Measurements from ENCODE around the gene SYT17.

SYT17 gene

DNA sequence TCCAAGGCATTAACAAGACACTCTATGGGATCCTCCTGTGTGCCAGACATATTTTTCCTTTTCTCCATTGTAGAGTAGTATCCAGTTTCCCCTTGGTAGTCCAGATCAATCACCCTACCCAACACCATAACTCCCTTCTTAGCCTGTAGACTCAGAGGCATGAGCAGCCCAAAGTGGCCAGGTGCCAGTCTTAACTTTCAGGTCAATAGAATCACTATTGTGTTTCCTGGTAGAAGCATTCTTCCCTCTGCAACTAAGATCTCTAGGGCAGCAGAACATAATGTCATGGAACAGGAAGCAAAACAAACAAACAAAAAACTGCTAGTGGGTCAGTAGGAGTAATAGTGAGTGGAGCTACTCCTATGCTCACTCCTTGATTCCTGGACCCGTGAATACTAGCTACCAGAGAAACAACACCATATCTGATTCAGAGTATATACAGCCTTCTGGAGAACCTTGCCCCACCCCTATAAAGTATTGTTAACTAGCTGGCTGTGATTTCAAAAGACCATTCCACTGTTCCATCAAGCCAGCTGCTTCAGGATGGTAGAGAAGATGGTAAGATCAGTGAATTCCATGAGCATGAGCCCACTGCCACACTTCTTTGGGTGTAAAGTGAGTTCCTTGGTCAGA is 106.2 kb downstream of the SYT17 start:
- no peak for ATAC-seq
- TF ChIP-seq, protein P1, sequence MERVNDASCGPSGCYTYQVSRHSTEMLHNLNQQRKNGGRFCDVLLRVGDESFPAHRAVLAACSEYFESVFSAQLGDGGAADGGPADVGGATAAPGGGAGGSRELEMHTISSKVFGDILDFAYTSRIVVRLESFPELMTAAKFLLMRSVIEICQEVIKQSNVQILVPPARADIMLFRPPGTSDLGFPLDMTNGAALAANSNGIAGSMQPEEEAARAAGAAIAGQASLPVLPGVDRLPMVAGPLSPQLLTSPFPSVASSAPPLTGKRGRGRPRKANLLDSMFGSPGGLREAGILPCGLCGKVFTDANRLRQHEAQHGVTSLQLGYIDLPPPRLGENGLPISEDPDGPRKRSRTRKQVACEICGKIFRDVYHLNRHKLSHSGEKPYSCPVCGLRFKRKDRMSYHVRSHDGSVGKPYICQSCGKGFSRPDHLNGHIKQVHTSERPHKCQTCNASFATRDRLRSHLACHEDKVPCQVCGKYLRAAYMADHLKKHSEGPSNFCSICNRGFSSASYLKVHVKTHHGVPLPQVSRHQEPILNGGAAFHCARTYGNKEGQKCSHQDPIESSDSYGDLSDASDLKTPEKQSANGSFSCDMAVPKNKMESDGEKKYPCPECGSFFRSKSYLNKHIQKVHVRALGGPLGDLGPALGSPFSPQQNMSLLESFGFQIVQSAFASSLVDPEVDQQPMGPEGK (CRISPR knock-in tag; IDR thresholded peaks at IDR 0.05; ENCODE audit: borderline replicate concordance), result no peak
- no peak for TF ChIP-seq ZNF8 (CRISPR knock-in tag; IDR thresholded peaks at IDR 0.05)
- no peak for TF ChIP-seq ZNF565 (CRISPR knock-in tag; conservative IDR thresholded peaks at IDR 0.05; ENCODE audit: low read depth)
- TF ChIP-seq, protein P2, sequence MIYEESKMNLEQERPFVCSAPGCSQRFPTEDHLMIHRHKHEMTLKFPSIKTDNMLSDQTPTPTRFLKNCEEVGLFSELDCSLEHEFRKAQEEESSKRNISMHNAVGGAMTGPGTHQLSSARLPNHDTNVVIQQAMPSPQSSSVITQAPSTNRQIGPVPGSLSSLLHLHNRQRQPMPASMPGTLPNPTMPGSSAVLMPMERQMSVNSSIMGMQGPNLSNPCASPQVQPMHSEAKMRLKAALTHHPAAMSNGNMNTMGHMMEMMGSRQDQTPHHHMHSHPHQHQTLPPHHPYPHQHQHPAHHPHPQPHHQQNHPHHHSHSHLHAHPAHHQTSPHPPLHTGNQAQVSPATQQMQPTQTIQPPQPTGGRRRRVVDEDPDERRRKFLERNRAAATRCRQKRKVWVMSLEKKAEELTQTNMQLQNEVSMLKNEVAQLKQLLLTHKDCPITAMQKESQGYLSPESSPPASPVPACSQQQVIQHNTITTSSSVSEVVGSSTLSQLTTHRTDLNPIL (CRISPR knock-in tag; IDR thresholded peaks at IDR 0.05; ENCODE audit: low read depth), result no peak
- TF ChIP-seq PPARA (CRISPR knock-in tag; IDR thresholded peaks at IDR 0.05; ENCODE audit: borderline replicate concordance), result no peak
- no peak for TF ChIP-seq ZNF70 (CRISPR knock-in tag; IDR thresholded peaks at IDR 0.05)
- no peak for TF ChIP-seq ZFP30 (CRISPR knock-in tag; IDR thresholded peaks at IDR 0.05)
- no peak for TF ChIP-seq CSDC2 (CRISPR knock-in tag; IDR thresholded peaks at IDR 0.05)
- TF ChIP-seq TOX (CRISPR knock-in tag; IDR thresholded peaks at IDR 0.05; ENCODE audit: borderline replicate concordance), result no peak
- TF ChIP-seq, protein P3, sequence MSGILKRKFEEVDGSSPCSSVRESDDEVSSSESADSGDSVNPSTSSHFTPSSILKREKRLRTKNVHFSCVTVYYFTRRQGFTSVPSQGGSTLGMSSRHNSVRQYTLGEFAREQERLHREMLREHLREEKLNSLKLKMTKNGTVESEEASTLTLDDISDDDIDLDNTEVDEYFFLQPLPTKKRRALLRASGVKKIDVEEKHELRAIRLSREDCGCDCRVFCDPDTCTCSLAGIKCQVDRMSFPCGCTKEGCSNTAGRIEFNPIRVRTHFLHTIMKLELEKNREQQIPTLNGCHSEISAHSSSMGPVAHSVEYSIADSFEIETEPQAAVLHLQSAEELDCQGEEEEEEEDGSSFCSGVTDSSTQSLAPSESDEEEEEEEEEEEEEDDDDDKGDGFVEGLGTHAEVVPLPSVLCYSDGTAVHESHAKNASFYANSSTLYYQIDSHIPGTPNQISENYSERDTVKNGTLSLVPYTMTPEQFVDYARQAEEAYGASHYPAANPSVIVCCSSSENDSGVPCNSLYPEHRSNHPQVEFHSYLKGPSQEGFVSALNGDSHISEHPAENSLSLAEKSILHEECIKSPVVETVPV (CRISPR knock-in tag; IDR thresholded peaks at IDR 0.05), result no peak
- TF ChIP-seq RARB (CRISPR knock-in tag; IDR thresholded peaks at IDR 0.05), result no peak
- TF ChIP-seq, protein P4, sequence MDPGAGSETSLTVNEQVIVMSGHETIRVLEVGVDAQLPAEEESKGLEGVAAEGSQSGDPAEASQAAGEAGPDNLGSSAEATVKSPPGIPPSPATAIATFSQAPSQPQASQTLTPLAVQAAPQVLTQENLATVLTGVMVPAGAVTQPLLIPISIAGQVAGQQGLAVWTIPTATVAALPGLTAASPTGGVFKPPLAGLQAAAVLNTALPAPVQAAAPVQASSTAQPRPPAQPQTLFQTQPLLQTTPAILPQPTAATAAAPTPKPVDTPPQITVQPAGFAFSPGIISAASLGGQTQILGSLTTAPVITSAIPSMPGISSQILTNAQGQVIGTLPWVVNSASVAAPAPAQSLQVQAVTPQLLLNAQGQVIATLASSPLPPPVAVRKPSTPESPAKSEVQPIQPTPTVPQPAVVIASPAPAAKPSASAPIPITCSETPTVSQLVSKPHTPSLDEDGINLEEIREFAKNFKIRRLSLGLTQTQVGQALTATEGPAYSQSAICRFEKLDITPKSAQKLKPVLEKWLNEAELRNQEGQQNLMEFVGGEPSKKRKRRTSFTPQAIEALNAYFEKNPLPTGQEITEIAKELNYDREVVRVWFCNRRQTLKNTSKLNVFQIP (CRISPR knock-in tag; IDR thresholded peaks at IDR 0.05; ENCODE audit: borderline replicate concordance, low read depth), result no peak

DNA sequence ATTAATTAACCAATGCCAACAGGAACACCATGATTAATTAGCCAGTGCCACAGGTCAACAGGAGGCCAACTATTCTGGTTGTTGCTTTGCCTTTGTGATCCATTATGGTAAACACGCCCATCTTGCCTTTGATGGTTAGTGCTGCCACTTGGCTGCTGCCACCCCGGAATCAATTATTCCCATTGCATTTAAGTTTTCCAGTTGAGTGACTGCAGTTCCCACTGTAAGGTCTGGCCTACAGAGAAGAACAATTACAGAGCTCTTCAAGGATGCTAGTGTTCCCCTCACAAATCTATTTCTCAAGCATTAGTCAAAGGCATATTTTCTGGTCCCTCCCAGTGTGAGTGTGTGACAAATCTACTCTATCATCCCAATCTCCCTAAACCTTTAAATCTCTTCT is 110.4 kb downstream of the SYT17 start:
- TF ChIP-seq ZFP3 (CRISPR knock-in tag; IDR thresholded peaks at IDR 0.05) (no peak), ZNF565 (CRISPR knock-in tag; conservative IDR thresholded peaks at IDR 0.05; ENCODE audit: low read depth) (no peak), SNAI2 (CRISPR knock-in tag; IDR thresholded peaks at IDR 0.05) (no peak)
- TF ChIP-seq, protein P2 (CRISPR knock-in tag; IDR thresholded peaks at IDR 0.05; ENCODE audit: low read depth), result no peak
- TF ChIP-seq, protein P1 (CRISPR knock-in tag; IDR thresholded peaks at IDR 0.05; ENCODE audit: borderline replicate concordance), result no peak
- ATAC-seq, result no peak

DNA sequence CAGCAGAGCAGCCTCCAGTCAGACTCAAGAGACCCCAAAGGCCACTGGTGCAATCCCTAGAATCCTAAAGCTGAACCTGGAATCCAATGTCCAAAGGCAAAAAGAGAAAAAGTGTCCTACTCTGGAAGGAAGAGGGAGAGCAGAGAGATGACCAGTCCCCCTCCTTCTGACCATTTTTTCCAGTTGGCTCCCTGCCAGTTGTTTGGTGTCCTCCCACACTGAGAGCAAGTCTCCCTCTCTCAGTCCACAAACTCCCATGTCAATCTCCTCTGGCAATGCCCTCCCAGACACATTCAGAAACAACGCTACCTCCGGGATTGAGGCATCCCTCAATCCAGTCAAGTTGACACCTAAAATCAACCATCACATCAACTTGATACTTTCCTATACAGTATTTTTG is 113.2 kb downstream of the SYT17 start:
- no peak for ATAC-seq
- no peak for TF ChIP-seq ZFP3 (CRISPR knock-in tag; IDR thresholded peaks at IDR 0.05)
- TF ChIP-seq BACH2 (CRISPR knock-in tag; IDR thresholded peaks at IDR 0.05; ENCODE audit: borderline replicate concordance), result no peak
- no peak for TF ChIP-seq ESRRG (CRISPR knock-in tag; IDR thresholded peaks at IDR 0.05)
- TF ChIP-seq, protein P2 (CRISPR knock-in tag; IDR thresholded peaks at IDR 0.05; ENCODE audit: low read depth), result no peak
- TF ChIP-seq TOX (CRISPR knock-in tag; IDR thresholded peaks at IDR 0.05; ENCODE audit: borderline replicate concordance), result no peak
- TF ChIP-seq, protein P4 (CRISPR knock-in tag; IDR thresholded peaks at IDR 0.05; ENCODE audit: borderline replicate concordance, low read depth), result no peak
- TF ChIP-seq, protein P3 (CRISPR knock-in tag; IDR thresholded peaks at IDR 0.05), result no peak
- TF ChIP-seq PPARA (CRISPR knock-in tag; IDR thresholded peaks at IDR 0.05; ENCODE audit: borderline replicate concordance), result no peak
- TF ChIP-seq ZFP30 (CRISPR knock-in tag; IDR thresholded peaks at IDR 0.05), result no peak
- TF ChIP-seq ZNF8 (CRISPR knock-in tag; IDR thresholded peaks at IDR 0.05), result no peak
